Cardiac muscle cell (in vitro differentiated cells and primary cell): ENCODE results near the gene UBE2E1. TPM values are rescaled to one million over a fixed set of nuclear protein-coding genes. Genes with fewer than 3 reads are reported as not detected.

Source experiments
- DNase-seq, 2 donors: peaks; one replicate each; pipeline versions ENCODE4 v3.0.0 to v3.0.0-alpha.2; 2010 to 2017; ENCODE audit warnings: low read depth in 1 of 2, low spot score in 1 of 2
- H3K27ac ChIP-seq: fragments of 200-600 bp; sonication (generic); 2 replicates; pipeline ENCODE4 v1.5.1; 2016
- H3K27me3 ChIP-seq: fragments of 200-600 bp; sonication (generic); 2 replicates; pipeline ENCODE4 v1.6.0; 2016; ENCODE audit warnings: control low read depth
- H3K36me3 ChIP-seq: fragments of 200-600 bp; sonication (generic); 2 replicates; pipeline ENCODE4 v1.5.1; 2016; ENCODE audit warnings: control low read depth
- H3K4me1 ChIP-seq: fragments of 200-600 bp; sonication (generic); 2 replicates; pipeline ENCODE4 v1.8.1; 2017; ENCODE audit warnings: low read depth, mild to moderate bottlenecking, mixed run types
- H3K4me3 ChIP-seq: fragments of 200-600 bp; sonication (generic); 2 replicates; pipeline ENCODE4 v1.5.1; 2016; ENCODE audit warnings: mild to moderate bottlenecking
- H3K9me3 ChIP-seq: fragments of 200-600 bp; sonication (generic); 2 replicates; pipeline ENCODE4 v1.5.1; 2017; ENCODE audit warnings: low read depth, mild to moderate bottlenecking, control low read depth
- polyA plus RNA-seq: library from polyadenylated mRNA; unstranded; fragments of >200 nt; fragmentation: Nextera tagmentation; extraction: Ambion mirVana; gene quantifications from 2 replicates; pipeline ENCODE4 v1.2.1, GENCODE V29; 2016
- total RNA-seq: library from RNA; depleted of rRNA; stranded (reverse); fragments of >200 nt; gene quantifications from 2 replicates; pipeline ENCODE4 v1.2.3, GENCODE V29; 2016
- TF ChIP-seq, protein P1 (sequence below): IDR thresholded peaks from 2 replicates; pipeline ENCODE4 v1.5.1; 2012; ENCODE audit warnings: low read depth, mild to moderate bottlenecking, low read length

The UBE2E1 gene
- total and polyA plus RNA-seq, 2 experiments from 2014 or later, result 33.5 to 198 TPM

DNA sequence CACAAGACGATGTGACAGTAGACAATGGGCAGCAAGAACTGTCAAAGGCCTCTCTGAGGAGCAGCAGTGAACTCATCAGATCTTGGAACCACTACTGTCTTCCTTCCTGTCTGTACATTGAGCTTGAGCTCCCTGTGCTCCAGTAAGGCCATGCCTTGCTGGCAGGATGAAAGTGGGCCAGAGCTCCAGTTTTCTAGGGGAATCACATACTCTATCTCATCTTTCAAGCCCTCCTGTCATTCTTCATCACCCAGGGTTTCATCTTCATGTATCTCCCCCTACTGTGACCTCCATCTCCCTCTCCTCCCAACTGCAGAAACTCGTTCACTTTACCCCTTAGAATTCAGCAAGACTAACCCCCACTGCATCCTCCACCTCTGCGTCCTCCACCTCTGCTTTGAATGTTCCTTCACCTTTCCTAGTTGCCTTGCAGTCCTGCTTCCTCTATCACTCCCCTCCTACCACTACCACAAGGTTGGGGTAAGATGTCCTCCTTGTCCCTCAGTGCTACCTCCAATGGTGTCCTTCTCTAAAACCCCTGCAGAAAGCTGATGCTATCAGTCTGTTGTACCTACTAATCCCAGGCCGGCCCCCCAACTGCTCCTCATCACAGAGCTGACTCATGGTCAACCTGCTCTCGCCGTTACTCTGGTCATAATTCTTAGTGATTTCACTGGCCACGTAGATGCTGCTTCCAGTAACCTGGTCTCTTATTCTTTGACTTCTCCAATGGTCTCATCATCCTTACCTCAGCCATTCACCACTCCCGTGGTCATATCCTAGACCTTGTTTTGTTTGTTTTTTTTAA is 88.7 kb downstream of the UBE2E1 start:
- H3K27ac ChIP-seq, result peak overlapping the region; percentile 41
- H3K4me1 ChIP-seq, result no peaks in the 10 kb centered on the region
- H3K36me3 ChIP-seq, result peaks cover 33% of the 10 kb centered on the region
- no peak overlapping the region for H3K4me3 ChIP-seq
- no peaks in the 10 kb centered on the region for H3K9me3 ChIP-seq
- no peak for DNase-seq
- no peaks in the 10 kb centered on the region for H3K27me3 ChIP-seq
- TF ChIP-seq, protein P1, sequence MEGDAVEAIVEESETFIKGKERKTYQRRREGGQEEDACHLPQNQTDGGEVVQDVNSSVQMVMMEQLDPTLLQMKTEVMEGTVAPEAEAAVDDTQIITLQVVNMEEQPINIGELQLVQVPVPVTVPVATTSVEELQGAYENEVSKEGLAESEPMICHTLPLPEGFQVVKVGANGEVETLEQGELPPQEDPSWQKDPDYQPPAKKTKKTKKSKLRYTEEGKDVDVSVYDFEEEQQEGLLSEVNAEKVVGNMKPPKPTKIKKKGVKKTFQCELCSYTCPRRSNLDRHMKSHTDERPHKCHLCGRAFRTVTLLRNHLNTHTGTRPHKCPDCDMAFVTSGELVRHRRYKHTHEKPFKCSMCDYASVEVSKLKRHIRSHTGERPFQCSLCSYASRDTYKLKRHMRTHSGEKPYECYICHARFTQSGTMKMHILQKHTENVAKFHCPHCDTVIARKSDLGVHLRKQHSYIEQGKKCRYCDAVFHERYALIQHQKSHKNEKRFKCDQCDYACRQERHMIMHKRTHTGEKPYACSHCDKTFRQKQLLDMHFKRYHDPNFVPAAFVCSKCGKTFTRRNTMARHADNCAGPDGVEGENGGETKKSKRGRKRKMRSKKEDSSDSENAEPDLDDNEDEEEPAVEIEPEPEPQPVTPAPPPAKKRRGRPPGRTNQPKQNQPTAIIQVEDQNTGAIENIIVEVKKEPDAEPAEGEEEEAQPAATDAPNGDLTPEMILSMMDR, result no peak

DNA sequence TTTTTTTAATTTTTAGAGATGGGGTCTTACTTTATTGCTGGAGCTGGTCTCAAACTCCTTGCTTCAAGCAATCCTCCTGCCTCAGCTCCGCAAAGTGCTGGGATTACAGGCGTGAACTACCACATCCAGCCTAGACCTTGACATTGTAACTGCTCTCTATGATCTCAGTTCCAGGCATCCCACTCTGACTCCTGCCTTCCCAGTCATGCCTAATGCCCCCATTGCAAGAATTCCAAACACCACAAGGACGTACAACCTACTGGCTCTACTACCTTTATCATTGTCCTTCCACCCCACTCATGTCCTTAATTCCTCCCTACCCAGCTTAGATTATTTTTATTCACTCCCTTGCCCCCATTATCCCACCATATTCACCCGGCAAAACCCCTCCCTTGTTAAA is 89.4 kb downstream of the UBE2E1 start:
- no peak overlapping the region for H3K27ac ChIP-seq
- peaks cover 40% of the 10 kb centered on the region for H3K36me3 ChIP-seq
- DNase-seq, result no peak
- no peaks in the 10 kb centered on the region for H3K4me1 ChIP-seq
- TF ChIP-seq, protein P1, result no peak
- no peaks in the 10 kb centered on the region for H3K9me3 ChIP-seq
- no peak overlapping the region for H3K4me3 ChIP-seq
- H3K27me3 ChIP-seq, result no peaks in the 10 kb centered on the region

DNA sequence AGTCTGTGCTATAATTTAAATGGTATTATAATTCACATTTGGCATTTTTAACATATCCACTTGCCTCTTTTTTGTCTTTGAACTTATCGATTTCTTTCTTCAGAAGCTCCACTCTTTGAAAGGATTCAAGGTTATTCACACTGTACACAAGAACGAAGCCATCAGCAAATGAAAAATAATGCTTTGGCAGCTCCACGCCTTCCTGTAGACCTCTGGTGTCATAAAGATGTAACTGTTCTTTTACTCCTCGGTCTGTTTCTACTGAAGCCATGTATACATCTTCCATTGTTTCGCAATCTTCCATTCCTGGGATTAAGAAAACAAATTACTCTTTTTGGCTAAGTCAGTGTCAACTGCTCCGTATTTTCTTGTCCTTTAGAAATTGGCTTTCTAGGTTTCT is 95.0 kb downstream of the UBE2E1 start:
- peaks cover 30% of the 10 kb centered on the region for H3K36me3 ChIP-seq
- TF ChIP-seq, protein P1, result peak; percentile 10
- H3K4me3 ChIP-seq, result no peak overlapping the region
- no peaks in the 10 kb centered on the region for H3K9me3 ChIP-seq
- H3K4me1 ChIP-seq, result no peaks in the 10 kb centered on the region
- no peaks in the 10 kb centered on the region for H3K27me3 ChIP-seq
- H3K27ac ChIP-seq, result no peak overlapping the region
- peak in 1 of 2 donors; percentile 75 for DNase-seq

DNA sequence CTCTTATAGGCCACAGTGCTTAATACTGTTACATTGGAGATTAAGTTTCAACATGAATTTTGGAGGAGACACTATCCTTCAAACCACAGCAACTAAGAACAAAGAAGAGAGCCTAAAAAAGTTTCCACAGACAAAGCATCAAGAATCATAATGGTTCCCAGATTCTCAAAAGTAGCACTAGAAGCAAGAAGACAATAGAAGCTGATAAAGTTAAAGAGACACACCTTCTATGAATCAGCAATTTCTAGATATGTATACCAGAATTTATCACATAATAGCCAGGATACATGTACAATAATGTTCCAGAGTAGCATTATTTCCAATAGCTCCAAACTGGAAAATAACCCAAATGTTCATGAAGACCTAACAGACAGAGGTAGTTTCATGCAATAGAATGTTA is 98.8 kb downstream of the UBE2E1 start:
- H3K9me3 ChIP-seq, result no peaks in the 10 kb centered on the region
- no peaks in the 10 kb centered on the region for H3K4me1 ChIP-seq
- no peaks in the 10 kb centered on the region for H3K27me3 ChIP-seq
- no peak overlapping the region for H3K4me3 ChIP-seq
- DNase-seq, result no peak
- TF ChIP-seq, protein P1, result no peak
- H3K36me3 ChIP-seq, result peaks cover 31% of the 10 kb centered on the region
- no peak overlapping the region for H3K27ac ChIP-seq

DNA sequence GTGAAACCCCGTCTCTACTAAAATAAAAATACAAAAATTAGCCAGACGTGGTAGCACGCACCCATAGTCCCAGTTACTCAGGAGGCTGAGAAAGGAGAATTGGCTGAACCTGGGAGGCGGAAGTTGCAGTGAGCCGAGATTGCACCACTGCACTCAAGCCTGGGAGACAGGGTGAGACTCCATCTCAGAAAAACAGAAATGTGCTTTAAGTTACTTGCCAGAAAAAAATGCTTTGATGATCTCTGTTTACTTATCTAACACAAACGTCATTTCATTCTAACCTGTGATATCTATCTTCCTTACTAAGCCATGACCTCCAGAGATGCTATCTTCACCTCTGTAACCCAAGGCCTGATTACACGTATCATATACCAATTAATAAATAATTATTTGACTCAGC is 103.6 kb downstream of the UBE2E1 start:
- no peak for DNase-seq
- TF ChIP-seq, protein P1, result no peak
- H3K27me3 ChIP-seq, result no peaks in the 10 kb centered on the region
- no peak overlapping the region for H3K4me3 ChIP-seq
- no peak overlapping the region for H3K27ac ChIP-seq
- peaks cover 20% of the 10 kb centered on the region for H3K36me3 ChIP-seq
- H3K9me3 ChIP-seq, result no peaks in the 10 kb centered on the region
- no peaks in the 10 kb centered on the region for H3K4me1 ChIP-seq
